ENCODE data around the gene GALNT10. TPM values are rescaled to one million over a fixed set of nuclear protein-coding genes. Genes with fewer than 3 reads are reported as not detected.

The GALNT10 gene
- polyA plus RNA-seq, 1 experiment: 93.1 TPM

DNA sequence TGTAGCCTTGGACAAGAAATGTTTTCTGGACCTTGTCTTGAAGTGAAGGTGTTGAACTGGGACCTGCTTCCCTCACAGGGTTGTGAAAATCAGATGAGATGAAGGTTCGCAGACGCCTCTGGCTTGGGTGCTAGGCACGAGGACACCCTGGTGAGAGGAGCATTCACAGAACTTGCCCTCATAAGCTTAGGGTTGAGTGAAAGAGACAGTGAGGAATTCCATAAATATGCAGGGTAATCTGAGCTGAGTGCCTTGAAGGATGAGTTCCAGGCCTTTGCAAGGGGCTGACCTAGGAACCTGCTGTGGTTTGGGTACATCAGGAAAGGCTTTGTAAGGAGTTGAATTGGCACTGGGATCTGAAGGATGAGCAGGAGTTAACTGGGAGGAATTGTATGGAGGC is 179.6 kb downstream of the GALNT10 start:
- no peak for DNase-seq (ENCODE audit: low read depth, low spot score)
- CTCF ChIA-PET: no interaction called here

DNA sequence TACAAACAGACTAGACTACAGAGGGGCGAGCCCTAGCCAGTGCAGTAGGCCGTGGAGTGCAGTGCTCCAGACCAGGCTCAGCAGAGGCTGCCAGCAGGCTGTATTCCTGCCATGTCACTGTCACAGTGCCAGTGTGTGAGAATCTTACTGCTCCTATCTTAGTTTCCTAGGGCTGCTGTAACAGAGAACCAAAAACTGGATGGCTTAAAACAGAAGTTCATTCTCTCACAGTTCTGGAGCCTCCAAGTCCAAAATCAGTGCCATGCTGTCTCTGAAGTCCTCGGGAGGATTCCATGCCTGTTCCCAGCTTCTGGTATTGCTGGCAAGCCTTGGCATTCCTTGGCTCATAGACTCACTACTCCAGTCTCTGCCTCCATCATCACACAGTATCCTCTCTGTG is 180.3 kb downstream of the GALNT10 start:
- TF ChIP-seq, protein P1, sequence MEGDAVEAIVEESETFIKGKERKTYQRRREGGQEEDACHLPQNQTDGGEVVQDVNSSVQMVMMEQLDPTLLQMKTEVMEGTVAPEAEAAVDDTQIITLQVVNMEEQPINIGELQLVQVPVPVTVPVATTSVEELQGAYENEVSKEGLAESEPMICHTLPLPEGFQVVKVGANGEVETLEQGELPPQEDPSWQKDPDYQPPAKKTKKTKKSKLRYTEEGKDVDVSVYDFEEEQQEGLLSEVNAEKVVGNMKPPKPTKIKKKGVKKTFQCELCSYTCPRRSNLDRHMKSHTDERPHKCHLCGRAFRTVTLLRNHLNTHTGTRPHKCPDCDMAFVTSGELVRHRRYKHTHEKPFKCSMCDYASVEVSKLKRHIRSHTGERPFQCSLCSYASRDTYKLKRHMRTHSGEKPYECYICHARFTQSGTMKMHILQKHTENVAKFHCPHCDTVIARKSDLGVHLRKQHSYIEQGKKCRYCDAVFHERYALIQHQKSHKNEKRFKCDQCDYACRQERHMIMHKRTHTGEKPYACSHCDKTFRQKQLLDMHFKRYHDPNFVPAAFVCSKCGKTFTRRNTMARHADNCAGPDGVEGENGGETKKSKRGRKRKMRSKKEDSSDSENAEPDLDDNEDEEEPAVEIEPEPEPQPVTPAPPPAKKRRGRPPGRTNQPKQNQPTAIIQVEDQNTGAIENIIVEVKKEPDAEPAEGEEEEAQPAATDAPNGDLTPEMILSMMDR (IDR thresholded peaks at IDR 0.05; ENCODE audit: low read depth, low read length): no peak
- CTCF ChIA-PET: no interaction called here
- no peak for DNase-seq (ENCODE audit: low read depth, low spot score)
- Histone ChIP-seq H3K4me3 (ENCODE audit: low read depth, low read length) (no peak overlapping the region), H3K9me3 (ENCODE audit: control insufficient read depth, insufficient read depth, low read length) (no peaks in the 10 kb centered on the region), H3K27me3 (ENCODE audit: control insufficient read depth, insufficient read depth, low read length) (no peaks in the 10 kb centered on the region), H3K27ac (ENCODE audit: low read depth, low read length) (no peak overlapping the region)
- POLR2A ChIA-PET: no interaction called here

More for the DNA sequence above, 179.6 kb downstream of the GALNT10 start:
- H3K27ac ChIP-seq (ENCODE audit: low read depth, low read length): peak overlapping the region; percentile 41
- H3K27me3 ChIP-seq (ENCODE audit: control insufficient read depth, insufficient read depth, low read length): no peaks in the 10 kb centered on the region
- TF ChIP-seq, protein P1 (IDR thresholded peaks at IDR 0.05; ENCODE audit: low read depth, low read length): no peak
- no peaks in the 10 kb centered on the region for H3K9me3 ChIP-seq (ENCODE audit: control insufficient read depth, insufficient read depth, low read length)
- H3K4me3 ChIP-seq (ENCODE audit: low read depth, low read length): no peak overlapping the region
- POLR2A ChIA-PET: no interaction called here

DNA sequence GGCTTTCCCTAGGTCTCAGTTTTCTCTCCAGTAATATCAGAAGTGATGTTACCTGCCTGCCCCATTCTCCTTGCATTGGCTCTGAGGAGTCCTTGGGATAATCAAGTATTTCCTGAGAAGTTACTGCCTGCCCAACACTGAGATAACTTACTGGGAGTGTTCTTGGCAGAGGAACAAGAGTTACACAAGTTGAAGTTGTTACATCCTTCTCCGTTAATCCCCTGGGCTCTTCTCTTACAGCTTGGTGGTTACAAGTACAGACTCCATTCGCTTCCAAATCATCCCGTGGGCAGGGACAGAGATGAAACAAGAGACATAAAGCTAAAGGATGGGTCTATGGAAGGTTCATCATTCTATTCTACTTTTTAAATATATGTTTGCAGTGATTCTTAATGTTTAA is 181.2 kb downstream of the GALNT10 start:
- H3K9me3 ChIP-seq (ENCODE audit: control insufficient read depth, insufficient read depth, low read length): no peaks in the 10 kb centered on the region
- no peak overlapping the region for H3K27ac ChIP-seq (ENCODE audit: low read depth, low read length)
- TF ChIP-seq, protein P1 (IDR thresholded peaks at IDR 0.05; ENCODE audit: low read depth, low read length): no peak
- no peaks in the 10 kb centered on the region for H3K27me3 ChIP-seq (ENCODE audit: control insufficient read depth, insufficient read depth, low read length)
- ChIA-PET POLR2A (interaction anchor here (0.6 kb wide), 1 partner anchor 179 kb away, joined by 8 read pairs; no protein-coding TSS in a partner anchor), CTCF (no interaction called here)
- DNase-seq (ENCODE audit: low read depth, low spot score): peak; percentile 73
- no peak overlapping the region for H3K4me3 ChIP-seq (ENCODE audit: low read depth, low read length)

DNA sequence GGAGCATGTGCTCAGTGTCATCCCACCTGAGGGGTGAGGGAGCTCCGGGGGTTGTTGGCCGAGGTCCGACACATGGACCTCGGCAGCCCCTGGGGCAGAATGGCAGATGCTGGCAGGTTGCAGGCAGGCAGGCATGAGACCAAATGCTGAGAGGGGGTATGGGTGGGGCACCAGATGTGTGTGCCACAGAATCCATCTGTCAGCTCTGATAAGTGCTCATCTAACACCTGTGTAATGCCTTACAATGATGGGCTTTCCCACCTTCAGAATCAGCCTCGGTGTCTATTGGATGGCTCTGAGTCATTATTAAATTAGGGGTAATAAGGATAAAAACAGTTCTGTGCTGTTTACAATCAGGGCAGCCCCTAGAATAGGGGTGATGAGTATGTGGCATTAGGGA is 182.1 kb downstream of the GALNT10 start:
- H3K4me3 ChIP-seq (ENCODE audit: low read depth, low read length): no peak overlapping the region
- TF ChIP-seq, protein P1 (IDR thresholded peaks at IDR 0.05; ENCODE audit: low read depth, low read length): no peak
- ChIA-PET POLR2A (no interaction called here), CTCF (interaction anchor here (0.7 to 1.7 kb wide), 2 partner anchors 32 to 271 kb away, joined by 3 to 4 read pairs; no protein-coding TSS in a partner anchor)
- no peaks in the 10 kb centered on the region for H3K27me3 ChIP-seq (ENCODE audit: control insufficient read depth, insufficient read depth, low read length)
- no peaks in the 10 kb centered on the region for H3K9me3 ChIP-seq (ENCODE audit: control insufficient read depth, insufficient read depth, low read length)
- no peak for DNase-seq (ENCODE audit: low read depth, low spot score)
- no peak overlapping the region for H3K27ac ChIP-seq (ENCODE audit: low read depth, low read length)

DNA sequence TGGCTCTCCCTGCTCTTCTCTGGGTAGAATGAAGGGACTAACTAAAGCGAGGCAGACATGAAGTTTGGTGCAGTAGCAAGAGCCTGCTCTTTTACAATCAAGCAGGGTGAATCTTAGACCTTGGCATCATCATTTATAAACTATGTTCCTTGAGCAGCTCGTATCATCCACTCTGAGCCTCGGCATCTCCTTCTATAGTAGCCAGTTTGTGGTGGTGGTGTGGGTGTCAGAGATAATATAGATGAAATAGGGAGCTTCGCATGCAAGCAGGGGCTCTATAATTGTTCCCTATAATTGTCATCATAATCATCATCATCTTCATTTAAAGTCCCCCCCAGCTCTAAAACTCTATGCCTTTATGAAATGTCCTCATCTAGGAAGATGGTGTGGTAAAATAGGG is 182.8 kb downstream of the GALNT10 start:
- POLR2A ChIA-PET: no interaction called here
- CTCF ChIA-PET: interaction anchor here (0.7 to 1.7 kb wide), 3 partner anchors 31 to 272 kb away, joined by 3 to 4 read pairs (median 3); no protein-coding TSS in a partner anchor
- TF ChIP-seq, protein P1 (IDR thresholded peaks at IDR 0.05; ENCODE audit: low read depth, low read length): no peak
- Histone ChIP-seq H3K4me3 (ENCODE audit: low read depth, low read length) (no peak overlapping the region), H3K9me3 (ENCODE audit: control insufficient read depth, insufficient read depth, low read length) (no peaks in the 10 kb centered on the region), H3K27ac (ENCODE audit: low read depth, low read length) (no peak overlapping the region), H3K27me3 (ENCODE audit: control insufficient read depth, insufficient read depth, low read length) (no peaks in the 10 kb centered on the region)
- no peak for DNase-seq (ENCODE audit: low read depth, low spot score)
